Astrocyte (in vitro differentiated cells and primary cell): ENCODE data around the gene CHD5. TPM values are rescaled to one million over a fixed set of nuclear protein-coding genes. Genes with fewer than 3 reads are reported as not detected.

ENCODE experiments used
- DNase-seq: peaks from one replicate; pipeline ENCODE4 v3.0.0-alpha.2; 2010; ENCODE audit warnings: low read depth
- FAIRE-seq: peaks from 2 replicates; lab custom pipeline; 2011; peaks lifted over from hg19 to GRCh38; lab: Jason Lieb, UNC
- H2AFZ ChIP-seq: 2 replicates; pipeline ENCODE4 v1.6.0; 2012; ENCODE audit warnings: low read depth, low read length, inconsistent platforms
- H3K27ac ChIP-seq: 2 replicates; pipeline ENCODE4 v1.5.1; 2011; ENCODE audit warnings: low read depth, low read length, inconsistent platforms
- H3K27me3 ChIP-seq: 2 replicates; pipeline ENCODE4 v1.6.0; 2011; ENCODE audit warnings: low read length, inconsistent platforms; ENCODE audit not compliant: insufficient read depth
- H3K36me3 ChIP-seq: 2 replicates; pipeline ENCODE4 v1.5.1; 2011; ENCODE audit warnings: low read length, inconsistent platforms; ENCODE audit not compliant: insufficient read depth
- H3K4me1 ChIP-seq: 2 replicates; pipeline ENCODE4 v1.5.1; 2011; ENCODE audit warnings: low read length, inconsistent platforms; ENCODE audit not compliant: insufficient read depth
- H3K4me2 ChIP-seq: 2 replicates; pipeline ENCODE4 v1.6.0; 2012; ENCODE audit warnings: low read length, inconsistent platforms
- H3K4me3 ChIP-seq: 2 replicates; pipeline ENCODE4 v1.5.1; 2011; ENCODE audit warnings: low read depth, mild to moderate bottlenecking, low read length, inconsistent platforms; ENCODE audit not compliant: insufficient read depth
- H3K79me2 ChIP-seq: 2 replicates; pipeline ENCODE4 v1.6.0; 2012; ENCODE audit warnings: mild to moderate bottlenecking, low read length, inconsistent platforms; ENCODE audit not compliant: insufficient read depth
- H3K9ac ChIP-seq: 2 replicates; pipeline ENCODE4 v1.6.0; 2012; ENCODE audit warnings: mild to moderate bottlenecking, low read length, inconsistent platforms
- H3K9me3 ChIP-seq: 2 replicates; pipeline ENCODE4 v1.5.1; 2012; ENCODE audit warnings: low read depth, mild to moderate bottlenecking, low read length, inconsistent platforms; ENCODE audit not compliant: insufficient read depth
- H4K20me1 ChIP-seq: 2 replicates; pipeline ENCODE4 v1.6.0; 2012; ENCODE audit warnings: low read length, inconsistent platforms; ENCODE audit not compliant: insufficient read depth
- H3K27ac Mint-ChIP-seq: one replicate; pipeline ENCODE4 v1.8.0; 2021; ENCODE audit warnings: mild to moderate bottlenecking, mixed read lengths; ENCODE audit not compliant: unreplicated experiment
- H3K27me3 Mint-ChIP-seq: one replicate; pipeline ENCODE4 v1.8.0; 2021; ENCODE audit warnings: low read depth, mixed read lengths; ENCODE audit not compliant: unreplicated experiment
- H3K36me3 Mint-ChIP-seq: one replicate; pipeline ENCODE4 v1.8.0; 2021; ENCODE audit warnings: low read depth, mixed read lengths; ENCODE audit not compliant: unreplicated experiment
- H3K4me1 Mint-ChIP-seq: one replicate; pipeline ENCODE4 v1.8.0; 2021; ENCODE audit warnings: low read depth, mixed read lengths; ENCODE audit not compliant: unreplicated experiment
- H3K4me3 Mint-ChIP-seq: one replicate; pipeline ENCODE4 v1.8.0; 2021; ENCODE audit warnings: mild to moderate bottlenecking, moderate library complexity, mixed read lengths; ENCODE audit not compliant: unreplicated experiment
- H3K9me3 Mint-ChIP-seq: one replicate; pipeline ENCODE4 v1.8.0; 2021; ENCODE audit warnings: mild to moderate bottlenecking, mixed read lengths; ENCODE audit not compliant: unreplicated experiment
- EZH2 ChIP-seq: IDR thresholded peaks from 2 replicates; pipeline ENCODE4 v1.6.1; 2012; ENCODE audit warnings: mild to moderate bottlenecking, low read length, inconsistent platforms; ENCODE audit not compliant: insufficient read depth
- total RNA-seq: library from RNA; stranded (reverse); gene quantifications from 2 replicates; pipeline ENCODE4 v1.2.1, GENCODE V29; 2021
- TF ChIP-seq, protein P1 (sequence below): IDR thresholded peaks from 2 replicates; pipeline ENCODE4 v1.5.1; 2011; ENCODE audit warnings: low read depth, mild to moderate bottlenecking, inconsistent platforms, low read length, moderate library complexity; ENCODE audit not compliant: insufficient read depth

CHD5 gene
- total RNA-seq, 1 donor from 2014 or later = 0.18 TPM

DNA sequence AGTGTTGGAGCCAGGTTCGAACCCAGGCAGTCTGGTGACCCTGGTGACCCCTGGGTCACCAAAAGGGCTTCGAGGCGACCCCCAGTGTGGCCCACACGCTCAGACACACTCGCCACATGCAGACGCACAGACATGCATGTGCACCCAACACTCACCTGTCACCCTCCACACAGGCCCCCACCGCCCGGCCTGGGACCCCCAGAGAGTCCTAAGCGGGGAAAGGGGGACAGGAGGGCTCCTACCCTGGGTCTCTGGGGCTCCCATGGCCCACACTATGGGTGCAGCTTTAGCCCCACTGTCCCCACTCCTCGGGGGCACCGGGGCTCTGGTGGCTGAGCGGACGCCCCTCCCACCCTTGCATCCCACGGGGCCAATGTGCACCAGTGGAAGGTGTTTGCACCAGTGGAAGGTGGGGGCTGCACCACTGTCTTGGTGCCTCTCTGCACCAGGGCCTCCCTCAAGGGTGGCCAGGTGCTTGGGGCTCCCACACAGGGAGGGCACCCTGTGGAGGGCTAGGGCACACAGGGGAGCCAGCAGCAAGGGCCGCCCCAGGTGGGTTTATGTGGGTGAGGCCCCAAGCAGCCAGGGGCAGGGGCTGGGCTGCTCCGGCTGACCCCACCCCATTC lies 9.9 kb downstream of the CHD5 start:
- Histone ChIP-seq H3K9ac (no peak overlapping the region), H3K27ac (no peak overlapping the region)
- H3K9me3 Mint-ChIP-seq = no peaks in the 10 kb centered on the region

DNA sequence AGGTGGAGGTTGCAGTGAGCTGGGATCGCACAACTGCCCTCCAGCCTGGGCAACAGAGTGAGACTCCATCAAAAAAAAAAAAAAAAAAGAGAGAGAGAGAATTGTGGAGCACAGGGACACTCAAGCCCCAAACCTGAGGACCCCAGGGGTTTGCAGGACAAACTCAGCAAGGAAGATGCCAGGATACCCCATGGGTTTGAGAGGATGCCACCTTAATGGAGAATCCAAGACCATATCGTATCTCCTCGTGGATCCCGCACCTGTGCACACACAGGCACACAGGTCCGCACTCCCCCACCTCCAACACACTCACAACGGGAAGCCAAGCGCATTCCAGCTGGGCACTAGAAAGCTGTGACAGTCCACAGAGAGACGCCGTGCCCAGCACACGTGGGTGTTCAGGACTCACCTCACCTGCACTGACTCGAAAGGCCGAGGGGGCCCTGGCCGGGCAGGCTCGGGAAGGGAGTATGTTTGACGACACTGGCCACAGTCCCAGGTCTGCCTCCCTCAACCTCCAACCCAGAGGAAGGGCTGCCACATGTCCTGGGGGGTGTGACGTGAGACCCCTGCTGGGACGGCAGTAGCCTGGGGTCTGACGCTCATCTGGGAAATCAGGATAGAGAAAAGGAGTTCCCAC lies 11.1 kb downstream of the CHD5 start:
- no peak for FAIRE-seq

More for the DNA sequence above, 9.9 kb downstream of the CHD5 start:
- no peaks in the 10 kb centered on the region for H3K79me2 ChIP-seq
- H4K20me1 ChIP-seq = no peaks in the 10 kb centered on the region
- peaks cover 2% of the 10 kb centered on the region for H3K9me3 ChIP-seq
- FAIRE-seq = no peak
- no peak overlapping the region for H3K4me3 ChIP-seq
- Mint-ChIP-seq H3K36me3 (no peaks in the 10 kb centered on the region), H3K27me3 (peaks cover 50% of the 10 kb centered on the region), H3K4me1 (no peaks in the 10 kb centered on the region), H3K4me3 (no peak overlapping the region), H3K27ac (no peak overlapping the region)
- no peak for DNase-seq
- H3K4me2 ChIP-seq = no peak overlapping the region
- H3K36me3 ChIP-seq = no peaks in the 10 kb centered on the region
- H2AFZ ChIP-seq = no peak overlapping the region
- H3K4me1 ChIP-seq = no peaks in the 10 kb centered on the region
- TF ChIP-seq EZH2 = no peak
- TF ChIP-seq, protein P1, sequence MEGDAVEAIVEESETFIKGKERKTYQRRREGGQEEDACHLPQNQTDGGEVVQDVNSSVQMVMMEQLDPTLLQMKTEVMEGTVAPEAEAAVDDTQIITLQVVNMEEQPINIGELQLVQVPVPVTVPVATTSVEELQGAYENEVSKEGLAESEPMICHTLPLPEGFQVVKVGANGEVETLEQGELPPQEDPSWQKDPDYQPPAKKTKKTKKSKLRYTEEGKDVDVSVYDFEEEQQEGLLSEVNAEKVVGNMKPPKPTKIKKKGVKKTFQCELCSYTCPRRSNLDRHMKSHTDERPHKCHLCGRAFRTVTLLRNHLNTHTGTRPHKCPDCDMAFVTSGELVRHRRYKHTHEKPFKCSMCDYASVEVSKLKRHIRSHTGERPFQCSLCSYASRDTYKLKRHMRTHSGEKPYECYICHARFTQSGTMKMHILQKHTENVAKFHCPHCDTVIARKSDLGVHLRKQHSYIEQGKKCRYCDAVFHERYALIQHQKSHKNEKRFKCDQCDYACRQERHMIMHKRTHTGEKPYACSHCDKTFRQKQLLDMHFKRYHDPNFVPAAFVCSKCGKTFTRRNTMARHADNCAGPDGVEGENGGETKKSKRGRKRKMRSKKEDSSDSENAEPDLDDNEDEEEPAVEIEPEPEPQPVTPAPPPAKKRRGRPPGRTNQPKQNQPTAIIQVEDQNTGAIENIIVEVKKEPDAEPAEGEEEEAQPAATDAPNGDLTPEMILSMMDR = no peak
- no peaks in the 10 kb centered on the region for H3K27me3 ChIP-seq

More for the DNA sequence above, 11.1 kb downstream of the CHD5 start:
- no peaks in the 10 kb centered on the region for H3K4me1 ChIP-seq
- DNase-seq = no peak
- H3K36me3 ChIP-seq = no peaks in the 10 kb centered on the region
- peaks cover 59% of the 10 kb centered on the region for H3K27me3 Mint-ChIP-seq
- H4K20me1 ChIP-seq = no peaks in the 10 kb centered on the region
- H3K27ac ChIP-seq = no peak overlapping the region
- no peaks in the 10 kb centered on the region for H3K79me2 ChIP-seq
- H3K4me2 ChIP-seq = no peak overlapping the region
- no peaks in the 10 kb centered on the region for H3K9me3 ChIP-seq
- no peak overlapping the region for H3K4me3 ChIP-seq
- H2AFZ ChIP-seq = no peak overlapping the region
- H3K36me3 Mint-ChIP-seq = no peaks in the 10 kb centered on the region
- peaks cover 2% of the 10 kb centered on the region for H3K27me3 ChIP-seq
- TF ChIP-seq, protein P1 = no peak
- no peak for TF ChIP-seq EZH2
- H3K4me1 Mint-ChIP-seq = no peaks in the 10 kb centered on the region
- no peak overlapping the region for H3K9ac ChIP-seq
- no peaks in the 10 kb centered on the region for H3K9me3 Mint-ChIP-seq
- H3K27ac Mint-ChIP-seq = no peak overlapping the region
- no peak overlapping the region for H3K4me3 Mint-ChIP-seq
